Adrenal gland (tissue), 12 donors: Measurements from ENCODE around the gene USP7. TPM values are rescaled to one million over a fixed set of nuclear protein-coding genes. Genes with fewer than 3 reads are reported as not detected.

Experiments used
- DNase-seq, 7 donors: peaks; one replicate each; pipeline ENCODE4 v3.0.0-alpha.2; 2019 to 2020
- H3K27ac ChIP-seq, 5 donors: fragments of 200-600 bp; sonication (generic) in 4 of 5; 1 replicate in 3 of 5; 2 replicates in 2 of 5; pipeline versions ENCODE4 v1.5.1 to v1.8.0; 2016 to 2020; ENCODE audit warnings: mild to moderate bottlenecking in 1 of 5
- H3K27me3 ChIP-seq: fragments of 200-600 bp; 2 replicates; pipeline ENCODE4 v1.8.0; 2021
- H3K36me3 ChIP-seq, 2 donors: fragments of 200-600 bp; replicated peaks in 1 of 2; 1 replicate in 1 of 2; 2 replicates in 1 of 2; pipeline versions ENCODE4 v1.5.1 to v1.8.0; 2018 to 2022
- H3K4me1 ChIP-seq, 2 donors: fragments of 200-600 bp; replicated peaks in 1 of 2; 1 replicate in 1 of 2; 2 replicates in 1 of 2; pipeline versions ENCODE4 v1.5.1 to v1.8.0; 2018 to 2021
- H3K4me3 ChIP-seq, 4 donors: fragments of 200-600 bp; sonication (generic) in 3 of 4; one replicate each; pipeline ENCODE4 v1.5.1; 2016 to 2018
- H3K9me3 ChIP-seq, 3 donors: fragments of 200-600 bp; sonication (generic) in 1 of 3; replicated peaks in 1 of 3; 1 replicate in 2 of 3; 2 replicates in 1 of 3; pipeline versions ENCODE4 v1.5.1 to v1.8.0; 2016 to 2021
- POLR2A ChIP-seq, 2 donors: fragments of 450-650 bp; IDR thresholded peaks; one replicate each; pipeline ENCODE4 v1.6.1; 2017; ENCODE audit warnings: antibody characterized with exemption in 2 of 2, mild to moderate bottlenecking in 2 of 2, moderate library complexity in 1 of 2
- WGBS, 4 donors: extraction: QIAGEN DNeasy Blood & Tissue Kit in 2 of 4; methylation state at CpG; one replicate each; pipeline versions ENCODE4 v1.1.5 to v1.1.7; 2013 to 2017; 5-methylcytosine and 5-hydroxymethylcytosine counted together
- intact Hi-C, 2 donors: fragments of 100-400 bp; cut with DNase I; formaldehyde crosslinking; loops; one replicate each; pipeline versions ENCODE4 v1.14.1 to v1.15.0; 2022 to 2023
- polyA plus RNA-seq, 3 donors: library from polyadenylated mRNA; stranded (reverse); fragments of 200-250 nt in 2 of 3; fragments of 350-450 nt in 1 of 3; fragmentation: Illumina TruSeq in 1 of 3; extraction: RNeasy Lipid Tissue Mini Kit (QIAGEN cat#74804) in 1 of 3; gene quantifications; one replicate each; pipeline ENCODE4 v1.2.3, GENCODE V29; 2013 to 2014
- total RNA-seq, 9 donors: library from RNA; depleted of rRNA in 4 of 9; stranded (reverse); fragments of >200 nt in 4 of 9; fragments of 120-200 nt in 1 of 9; fragmentation: NEBNext Ultra II Directional in 1 of 9; extraction: Animal tissue kit (Norgen Biotek cat#: 25700) in 1 of 9; gene quantifications; one replicate each; pipeline versions ENCODE4 v1.1.0 to v1.2.4, GENCODE V29; 2013 to 2023
- TF ChIP-seq, protein P1 (sequence below), 6 experiments: fragments of 450-650 bp in 4 of 6; fragments of 200-600 bp in 2 of 6; sonication (generic) in 1 of 6; IDR thresholded peaks; 1 replicate in 5 of 6; 2 replicates in 1 of 6; pipeline versions ENCODE4 v1.5.1 to v1.8.0; 2016 to 2021; ENCODE audit warnings: antibody characterized with exemption in 6 of 6, mild to moderate bottlenecking in 2 of 6, moderate library complexity in 1 of 6
- donor health status: healthy with polysubstance abuse.
- donor health status: Bipolar disorder and iron deficiency.
- donor health status: DM: yes; HTN: yes; CAD: no.
- donor health status: DM: no; HTN: no; CAD: no.
- donor health status: DM: no; HTN: no; CAD: no.
- donor health status: DM: yes; HTN: yes; CAD: no.

Gene USP7
- total and polyA plus RNA-seq, 12 donors, result 23.7 to 121 (median 68.2) TPM

DNA sequence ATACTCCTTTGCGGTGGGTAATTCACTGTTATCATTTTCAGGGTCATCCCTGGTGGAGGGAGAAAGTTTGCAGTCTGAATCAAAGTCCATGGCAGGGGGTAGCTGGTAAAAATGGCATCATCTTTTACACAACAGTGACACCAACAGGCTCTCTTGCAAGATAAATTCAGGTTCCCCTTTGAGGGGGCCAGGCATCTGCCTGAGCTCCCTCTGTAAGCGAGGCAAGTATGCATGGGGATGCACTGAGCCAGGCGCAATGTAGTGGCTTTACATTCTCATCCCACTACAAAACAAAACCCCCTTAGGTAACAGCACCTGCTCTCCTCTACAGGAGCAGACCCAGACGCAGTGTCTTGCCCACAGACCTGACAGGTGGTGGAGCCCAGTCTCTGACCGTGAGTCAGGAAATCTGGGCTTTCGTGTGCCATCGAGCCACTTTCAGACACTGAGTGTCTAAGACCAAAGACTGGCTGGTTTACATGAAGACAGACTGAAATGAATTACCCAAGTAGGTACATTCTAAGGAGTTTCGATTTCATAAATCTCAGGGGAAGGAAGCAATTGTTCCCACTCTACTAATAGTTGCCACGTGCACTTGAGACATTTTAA is 63.9 kb downstream of the USP7 start:
- Histone ChIP-seq H3K27ac (no peak overlapping the region), H3K4me3 (no peak overlapping the region), H3K9me3 (no peaks in the 10 kb centered on the region), H3K36me3 (peaks cover 0 to 99% of the 10 kb centered on the region in 2 donors), H3K4me1 (no peaks in the 10 kb centered on the region), H3K27me3 (no peaks in the 10 kb centered on the region)
- intact Hi-C loops, result loop anchor here (5.0 to 10.0 kb wide), 2 partner anchors 105 to 107 kb away; no protein-coding TSS in a partner anchor
- 82 to 87% (median 84%) methylated on average over 9 of the region's 9 CpGs for WGBS, 4 donors
- TF ChIP-seq, protein P1, sequence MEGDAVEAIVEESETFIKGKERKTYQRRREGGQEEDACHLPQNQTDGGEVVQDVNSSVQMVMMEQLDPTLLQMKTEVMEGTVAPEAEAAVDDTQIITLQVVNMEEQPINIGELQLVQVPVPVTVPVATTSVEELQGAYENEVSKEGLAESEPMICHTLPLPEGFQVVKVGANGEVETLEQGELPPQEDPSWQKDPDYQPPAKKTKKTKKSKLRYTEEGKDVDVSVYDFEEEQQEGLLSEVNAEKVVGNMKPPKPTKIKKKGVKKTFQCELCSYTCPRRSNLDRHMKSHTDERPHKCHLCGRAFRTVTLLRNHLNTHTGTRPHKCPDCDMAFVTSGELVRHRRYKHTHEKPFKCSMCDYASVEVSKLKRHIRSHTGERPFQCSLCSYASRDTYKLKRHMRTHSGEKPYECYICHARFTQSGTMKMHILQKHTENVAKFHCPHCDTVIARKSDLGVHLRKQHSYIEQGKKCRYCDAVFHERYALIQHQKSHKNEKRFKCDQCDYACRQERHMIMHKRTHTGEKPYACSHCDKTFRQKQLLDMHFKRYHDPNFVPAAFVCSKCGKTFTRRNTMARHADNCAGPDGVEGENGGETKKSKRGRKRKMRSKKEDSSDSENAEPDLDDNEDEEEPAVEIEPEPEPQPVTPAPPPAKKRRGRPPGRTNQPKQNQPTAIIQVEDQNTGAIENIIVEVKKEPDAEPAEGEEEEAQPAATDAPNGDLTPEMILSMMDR (IDR thresholded peaks at IDR 0.05), result no peak
- no peak for TF ChIP-seq POLR2A (IDR thresholded peaks at IDR 0.05)
- no peak for DNase-seq

DNA sequence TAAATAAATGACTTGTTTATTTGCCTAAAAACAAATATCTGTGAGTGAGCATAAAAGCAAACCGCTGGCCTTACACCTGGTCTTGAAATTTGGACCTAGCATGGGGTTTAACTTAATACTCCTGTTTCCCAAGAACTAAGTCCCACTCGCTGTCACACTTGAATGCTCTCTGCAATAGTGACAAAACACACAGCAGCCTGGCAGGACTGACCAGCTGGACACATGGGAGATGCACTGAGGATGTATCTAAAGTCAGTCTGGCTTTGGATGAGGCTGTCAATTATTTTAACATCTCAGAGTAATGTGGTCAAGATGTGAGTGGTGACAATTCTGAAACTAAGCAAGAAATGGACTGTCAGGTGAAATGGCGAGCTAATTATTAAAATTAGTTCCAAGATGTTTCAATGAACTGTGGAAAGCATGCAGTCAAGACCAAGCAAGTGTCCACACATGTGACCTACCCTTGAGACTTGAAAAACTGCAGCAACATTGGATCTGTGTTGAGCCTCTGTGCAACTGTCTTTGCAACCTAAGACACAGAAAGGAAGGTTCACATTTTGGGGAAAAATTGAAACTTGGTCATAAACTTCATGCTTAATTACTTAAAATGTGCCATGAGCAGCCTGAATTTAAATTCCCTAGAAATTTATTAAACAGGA is 64.9 kb downstream of the USP7 start:
- intact Hi-C loops, result loop anchor here in 1 of 2 donors (10.0 kb wide), 1 partner anchor 106 kb away; no protein-coding TSS in a partner anchor
- H3K27ac ChIP-seq, result no peak overlapping the region
- no peaks in the 10 kb centered on the region for H3K27me3 ChIP-seq
- H3K4me1 ChIP-seq, result no peaks in the 10 kb centered on the region
- no peak for DNase-seq
- 87 to 94% (median 91%) methylated on average over 3 of the region's 3 CpGs for WGBS, 4 donors
- peaks cover 0 to 99% of the 10 kb centered on the region in 2 donors for H3K36me3 ChIP-seq
- no peaks in the 10 kb centered on the region for H3K9me3 ChIP-seq
- no peak overlapping the region for H3K4me3 ChIP-seq
- TF ChIP-seq, protein P1 (IDR thresholded peaks at IDR 0.05), result no peak
- TF ChIP-seq POLR2A (IDR thresholded peaks at IDR 0.05), result no peak

DNA sequence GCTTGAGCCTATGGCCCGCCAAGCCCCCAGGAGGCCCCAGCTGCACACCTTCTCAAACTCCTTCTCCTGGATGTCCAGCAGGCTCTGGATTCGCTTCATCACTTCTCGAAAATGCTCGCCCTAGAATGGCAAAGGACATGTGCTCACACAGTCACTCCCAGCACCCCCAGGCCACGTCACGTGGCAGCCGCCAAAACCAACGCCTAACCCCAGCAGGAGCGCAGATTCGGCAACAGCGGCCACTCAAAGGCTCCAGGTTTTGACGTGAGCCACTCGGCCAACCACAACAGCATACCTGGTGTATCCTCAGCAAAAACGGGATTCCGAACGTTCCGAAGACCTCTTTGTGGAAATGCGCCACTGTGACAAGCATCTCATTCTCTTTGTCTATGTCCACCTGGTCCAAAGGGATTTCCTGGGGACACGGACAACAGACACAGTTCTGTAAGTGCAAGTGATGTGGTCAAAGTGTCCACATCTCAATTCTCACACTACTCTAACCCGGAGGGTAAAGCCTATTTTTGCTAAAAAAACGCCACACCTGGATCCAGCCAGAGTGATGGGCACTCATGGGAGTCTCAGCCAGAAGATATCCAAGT is 68.9 kb downstream of the USP7 start:
- no peak for DNase-seq
- H3K36me3 ChIP-seq, result peaks cover 0 to 84% of the 10 kb centered on the region in 2 donors
- H3K9me3 ChIP-seq, result no peaks in the 10 kb centered on the region
- no peaks in the 10 kb centered on the region for H3K27me3 ChIP-seq
- WGBS, 4 donors, result 94 to 98% (median 95%) methylated on average over 20 to 21 of the region's 21 CpGs
- H3K4me1 ChIP-seq, result peaks cover 0 to 18% of the 10 kb centered on the region in 2 donors
- intact Hi-C loops, result loop anchor here in 1 of 2 donors (10.0 kb wide), 1 partner anchor 110 kb away; no protein-coding TSS in a partner anchor
- H3K4me3 ChIP-seq, result no peak overlapping the region
- TF ChIP-seq, protein P1 (IDR thresholded peaks at IDR 0.05), result no peak
- TF ChIP-seq POLR2A (IDR thresholded peaks at IDR 0.05), result no peak
- H3K27ac ChIP-seq, result no peak overlapping the region

DNA sequence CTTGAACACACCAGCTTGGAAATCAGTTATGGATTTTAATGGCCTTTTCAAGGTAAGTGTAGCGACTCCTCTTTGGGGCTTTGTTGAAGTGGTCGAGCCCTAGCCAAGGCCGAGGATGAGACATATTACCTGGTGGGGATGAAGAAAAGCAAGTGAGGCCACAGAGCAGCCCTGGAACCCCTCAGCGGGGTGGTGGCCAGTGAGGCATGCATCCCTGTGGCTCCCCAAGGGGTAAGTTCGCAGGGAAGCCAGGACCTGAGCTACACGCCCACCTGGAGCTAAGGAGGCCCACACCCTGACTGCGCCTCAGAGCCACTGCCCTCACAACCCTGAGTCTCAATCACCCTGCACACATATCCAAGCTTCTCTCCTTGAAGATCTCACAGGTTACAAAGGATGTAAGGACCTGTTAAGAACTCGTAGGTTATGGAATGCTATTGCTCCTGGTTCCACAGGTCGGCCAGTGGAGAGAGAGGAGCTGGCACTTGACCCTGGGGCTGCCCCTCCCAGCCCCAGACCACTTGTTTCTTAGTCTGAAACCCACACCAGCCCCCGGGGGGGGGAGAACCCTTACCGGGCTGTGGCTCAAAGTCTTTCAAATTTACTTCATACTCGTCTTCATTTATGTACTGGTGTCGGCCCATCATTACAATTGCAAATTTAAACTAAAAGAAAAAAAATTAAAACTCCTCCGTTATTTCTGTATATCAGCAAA is 69.6 kb downstream of the USP7 start:
- no peak for DNase-seq
- peaks cover 0 to 18% of the 10 kb centered on the region in 2 donors for H3K4me1 ChIP-seq
- TF ChIP-seq, protein P1 (IDR thresholded peaks at IDR 0.05), result no peak
- no peak for TF ChIP-seq POLR2A (IDR thresholded peaks at IDR 0.05)
- no peak overlapping the region for H3K27ac ChIP-seq
- no peaks in the 10 kb centered on the region for H3K9me3 ChIP-seq
- H3K4me3 ChIP-seq, result no peak overlapping the region
- H3K27me3 ChIP-seq, result no peaks in the 10 kb centered on the region
- 74 to 92% (median 85%) methylated on average over 11 to 14 of the region's 14 CpGs for WGBS, 4 donors
- peaks cover 0 to 77% of the 10 kb centered on the region in 2 donors for H3K36me3 ChIP-seq
- intact Hi-C loops, result loop anchor here in 1 of 2 donors (10.0 kb wide), 1 partner anchor 111 kb away; no protein-coding TSS in a partner anchor
